ENCODE measurements around the gene SIRT2. TPM values are rescaled to one million over a fixed set of nuclear protein-coding genes. Genes with fewer than 3 reads are reported as not detected.
A peak's percentile ranks its signal among the peaks of the same experiment; 100 is the strongest.
"Not testable (repeated sequence)": the region's sequence is repeated elsewhere in the genome, so short reads cannot be mapped to it uniquely, and the experiment has no call there.

Gene SIRT2
- total RNA-seq, 1 experiment from 2014 or later = 8.4 TPM

GRCh38 chr19:38830039-38830733 lies 69.2 kb downstream of the SIRT2 start:
- Histone ChIP-seq H3K4me2 (ENCODE audit: insufficient read depth, insufficient read length, low read length) (no peak overlapping the region), H2BK5ac (ENCODE audit: insufficient read length, low read length) (no peak overlapping the region), H3T11ph (ENCODE audit: low read length) (no peak overlapping the region), H3K27me3 (ENCODE audit: insufficient read depth, low read length) (no peaks in the 10 kb centered on the region), H2BK120ac (ENCODE audit: low read depth, low read length, poor library complexity, severe bottlenecking) (no peak overlapping the region), H3K79me2 (ENCODE audit: insufficient read depth, low read length) (0 out of 2 replicates have a peak, but pooled peaks cover 2% of the 10 kb centered on the region), H3K4me1 (ENCODE audit: insufficient read depth, low read length) (peaks cover 2% of the 10 kb centered on the region; the same call in 1 of the 2 replicates), H3K9ac (ENCODE audit: extremely low read depth, insufficient read length, low read length) (no peak overlapping the region), H2BK20ac (ENCODE audit: low read depth, low read length, poor library complexity, severe bottlenecking) (no peak overlapping the region), H3K18ac (ENCODE audit: insufficient read length, low read depth, low read length) (no peak overlapping the region), H4K91ac (ENCODE audit: insufficient read length, low read depth, low read length) (no peak overlapping the region), H3K56ac (ENCODE audit: insufficient read length, low read depth, low read length) (no peak overlapping the region), H3K14ac (ENCODE audit: insufficient read depth, low read length) (no peak overlapping the region), H4K5ac (ENCODE audit: insufficient read length, low read depth, low read length) (no peak overlapping the region), H3K23me2 (ENCODE audit: insufficient read length, low read depth, low read length, poor library complexity, severe bottlenecking) (peaks cover 8% of the 10 kb centered on the region), H3K4ac (ENCODE audit: low read depth, low read length) (no peak overlapping the region), H2AFZ (ENCODE audit: low read length) (no peak overlapping the region), H3K9me3 (ENCODE audit: control insufficient read depth, low read depth, low read length) (no peaks in the 10 kb centered on the region), H2BK12ac (ENCODE audit: insufficient read length, low read depth, low read length) (no peak overlapping the region), H3K27ac (ENCODE audit: insufficient read length, low read depth, low read length) (no peak overlapping the region), H2AK5ac (ENCODE audit: insufficient read length, low read length) (no peak overlapping the region), H4K20me1 (ENCODE audit: control insufficient read depth, insufficient read depth, insufficient read length) (no peaks in the 10 kb centered on the region), H4K8ac (replicated peaks; ENCODE audit: insufficient read length, low read depth, low read length) (no peak overlapping the region), H3K79me1 (ENCODE audit: insufficient read depth, low read depth, low read length, poor library complexity, severe bottlenecking) (no peaks in the 10 kb centered on the region), H2BK15ac (ENCODE audit: low read depth, low read length) (no peak overlapping the region), H3K23ac (ENCODE audit: insufficient read length, low read depth, low read length) (no peak overlapping the region)
- H3K27me3 Mint-ChIP-seq (ENCODE audit: low read depth) = no peaks in the 10 kb centered on the region
- no peak for DNase-seq
- H3K4me3 Mint-ChIP-seq = peak overlapping the region; percentile 69 to 80
- peaks cover 27 to 33% of the 10 kb centered on the region in 2 experiments for H3K4me1 Mint-ChIP-seq
- H3K36me3 Mint-ChIP-seq (ENCODE audit: insufficient read depth in 1 of 3, low read depth in 3 of 3) = peaks cover 18 to 47% (median 32%) of the 10 kb centered on the region in 3 experiments
- no peak overlapping the region for H3K27ac Mint-ChIP-seq
- no peaks in the 10 kb centered on the region; a peak in 1 of 5 replicates for H3K9me3 Mint-ChIP-seq
- TF ChIP-seq CTCF (conservative IDR thresholded peaks at IDR 0.05) = no peak
- no CpG with 5 or more reads among the region's 4 CpGs for WGBS (ENCODE audit: extremely low coverage, insufficient read length, low lambda C conversion rate)

- H3K36me3 Mint-ChIP-seq (ENCODE audit: insufficient read depth in 1 of 3, low read depth in 3 of 3) = peaks cover 18 to 41% (median 32%) of the 10 kb centered on the region in 3 experiments
- H3K4me2 ChIP-seq (ENCODE audit: insufficient read depth, insufficient read length, low read length); H3K9me3 ChIP-seq (ENCODE audit: control insufficient read depth, low read depth, low read length); H2AFZ ChIP-seq (ENCODE audit: low read length); H3K4me1 ChIP-seq (ENCODE audit: insufficient read depth, low read length); H3K79me1 ChIP-seq (ENCODE audit: insufficient read depth, low read depth, low read length, poor library complexity, severe bottlenecking); H2BK12ac ChIP-seq (ENCODE audit: insufficient read length, low read depth, low read length); H3K56ac ChIP-seq (ENCODE audit: insufficient read length, low read depth, low read length); H2BK5ac ChIP-seq (ENCODE audit: insufficient read length, low read length); H3K9ac ChIP-seq (ENCODE audit: extremely low read depth, insufficient read length, low read length); H4K20me1 ChIP-seq (ENCODE audit: control insufficient read depth, insufficient read depth, insufficient read length); H3K23ac ChIP-seq (ENCODE audit: insufficient read length, low read depth, low read length); H3K9me3 Mint-ChIP-seq; H3K18ac ChIP-seq (ENCODE audit: insufficient read length, low read depth, low read length); H3K27me3 Mint-ChIP-seq (ENCODE audit: low read depth); DNase-seq; H3K23me2 ChIP-seq (ENCODE audit: insufficient read length, low read depth, low read length, poor library complexity, severe bottlenecking); H2AK5ac ChIP-seq (ENCODE audit: insufficient read length, low read length); H3K4ac ChIP-seq (ENCODE audit: low read depth, low read length); H3K79me2 ChIP-seq (ENCODE audit: insufficient read depth, low read length); H3K14ac ChIP-seq (ENCODE audit: insufficient read depth, low read length); H3T11ph ChIP-seq (ENCODE audit: low read length); H2BK15ac ChIP-seq (ENCODE audit: low read depth, low read length); H4K8ac ChIP-seq (replicated peaks; ENCODE audit: insufficient read length, low read depth, low read length); H2BK120ac ChIP-seq (ENCODE audit: low read depth, low read length, poor library complexity, severe bottlenecking); H4K91ac ChIP-seq (ENCODE audit: insufficient read length, low read depth, low read length); H4K5ac ChIP-seq (ENCODE audit: insufficient read length, low read depth, low read length); H3K27ac ChIP-seq (ENCODE audit: insufficient read length, low read depth, low read length); H2BK20ac ChIP-seq (ENCODE audit: low read depth, low read length, poor library complexity, severe bottlenecking); H3K4me3 Mint-ChIP-seq; H3K27ac Mint-ChIP-seq; H3K27me3 ChIP-seq (ENCODE audit: insufficient read depth, low read length): not testable (repeated sequence)
- no CpG with 5 or more reads among the region's 7 CpGs for whole genome bisulfite sequencing (ENCODE audit: extremely low coverage, insufficient read length, low lambda C conversion rate)
- peaks cover 37 to 43% of the 10 kb centered on the region in 2 experiments for H3K4me1 Mint-ChIP-seq
These were observed 70.2 kb downstream of the SIRT2 start for GRCh38 chr19:38829203-38829602.

All from H9 (cell line).